Measurements from ENCODE around the gene STAMBPL1. TPM values are rescaled to one million over a fixed set of nuclear protein-coding genes. Genes with fewer than 3 reads are reported as not detected.
"Not testable (repeated sequence)": the region's sequence is repeated elsewhere in the genome, so short reads cannot be mapped to it uniquely, and the experiment has no call there.

STAMBPL1 gene
- total RNA-seq, 4 donors from 2014 or later = 14.4 to 26.3 (median 22.3) TPM

DNA sequence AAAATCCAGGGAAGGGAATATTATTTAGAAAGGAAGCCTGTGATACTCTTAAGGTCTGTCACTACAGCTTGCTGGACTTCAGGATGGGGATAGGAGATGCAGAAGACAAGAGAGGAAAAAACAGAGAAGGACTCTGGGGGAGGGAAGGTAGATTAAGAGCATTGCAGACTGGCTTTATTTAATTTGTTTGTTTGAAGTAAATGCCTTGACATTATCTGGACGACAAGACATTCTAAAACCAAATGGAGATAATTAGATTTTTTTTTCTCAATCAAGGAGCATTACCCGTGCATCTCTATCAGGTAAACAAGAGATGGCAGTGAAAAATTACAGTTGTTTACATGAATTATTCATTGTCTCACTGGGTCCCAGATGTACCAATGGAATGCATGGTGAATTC, 48.2 kb downstream of the STAMBPL1 start:
- no peak overlapping the region for H3K4me3 ChIP-seq
- no peaks in the 10 kb centered on the region for H3K27me3 ChIP-seq
- no peaks in the 10 kb centered on the region for H3K36me3 ChIP-seq
- H3K4me1 ChIP-seq = peaks cover 9 to 44% (median 10%) of the 10 kb centered on the region in 3 donors
- WGBS, 2 donors (ENCODE audit: low coverage in 1 of 2) = 57 to 63% methylated on average over 2 of the region's 2 CpGs
- TF ChIP-seq, protein P1, sequence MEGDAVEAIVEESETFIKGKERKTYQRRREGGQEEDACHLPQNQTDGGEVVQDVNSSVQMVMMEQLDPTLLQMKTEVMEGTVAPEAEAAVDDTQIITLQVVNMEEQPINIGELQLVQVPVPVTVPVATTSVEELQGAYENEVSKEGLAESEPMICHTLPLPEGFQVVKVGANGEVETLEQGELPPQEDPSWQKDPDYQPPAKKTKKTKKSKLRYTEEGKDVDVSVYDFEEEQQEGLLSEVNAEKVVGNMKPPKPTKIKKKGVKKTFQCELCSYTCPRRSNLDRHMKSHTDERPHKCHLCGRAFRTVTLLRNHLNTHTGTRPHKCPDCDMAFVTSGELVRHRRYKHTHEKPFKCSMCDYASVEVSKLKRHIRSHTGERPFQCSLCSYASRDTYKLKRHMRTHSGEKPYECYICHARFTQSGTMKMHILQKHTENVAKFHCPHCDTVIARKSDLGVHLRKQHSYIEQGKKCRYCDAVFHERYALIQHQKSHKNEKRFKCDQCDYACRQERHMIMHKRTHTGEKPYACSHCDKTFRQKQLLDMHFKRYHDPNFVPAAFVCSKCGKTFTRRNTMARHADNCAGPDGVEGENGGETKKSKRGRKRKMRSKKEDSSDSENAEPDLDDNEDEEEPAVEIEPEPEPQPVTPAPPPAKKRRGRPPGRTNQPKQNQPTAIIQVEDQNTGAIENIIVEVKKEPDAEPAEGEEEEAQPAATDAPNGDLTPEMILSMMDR (IDR thresholded peaks at IDR 0.05) = no peak
- TF ChIP-seq EP300 (IDR thresholded peaks at IDR 0.05) (no peak), POLR2A (IDR thresholded peaks at IDR 0.05) (no peak), POLR2AphosphoS5 (IDR thresholded peaks at IDR 0.05) (no peak)
- no peak overlapping the region for H3K27ac ChIP-seq
- ATAC-seq = no peak
- H3K9me3 ChIP-seq = no peaks in the 10 kb centered on the region

DNA sequence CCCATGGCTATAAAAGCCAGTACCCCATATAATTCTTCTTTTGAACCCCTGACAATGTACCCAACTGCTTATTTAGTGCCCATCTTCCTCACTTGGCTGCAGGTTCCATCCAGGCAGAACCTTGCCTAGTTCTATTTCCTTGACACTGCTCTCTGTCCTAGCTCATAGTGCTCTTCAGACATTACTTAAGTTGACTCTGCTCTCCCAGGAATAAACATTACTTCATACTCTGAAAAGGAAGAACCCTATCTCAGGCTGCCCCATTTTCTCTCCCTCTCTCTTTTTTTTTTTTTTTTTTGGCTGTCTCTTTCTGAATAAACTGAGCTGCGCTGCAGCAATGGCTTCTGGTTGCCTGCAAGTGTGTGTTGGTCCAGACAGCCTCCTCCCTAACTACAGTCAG, 51.5 kb downstream of the STAMBPL1 start:
- WGBS, 2 donors (ENCODE audit: low coverage in 1 of 2) = 17 to 38% methylated on average over 1 of the region's 1 CpG

DNA sequence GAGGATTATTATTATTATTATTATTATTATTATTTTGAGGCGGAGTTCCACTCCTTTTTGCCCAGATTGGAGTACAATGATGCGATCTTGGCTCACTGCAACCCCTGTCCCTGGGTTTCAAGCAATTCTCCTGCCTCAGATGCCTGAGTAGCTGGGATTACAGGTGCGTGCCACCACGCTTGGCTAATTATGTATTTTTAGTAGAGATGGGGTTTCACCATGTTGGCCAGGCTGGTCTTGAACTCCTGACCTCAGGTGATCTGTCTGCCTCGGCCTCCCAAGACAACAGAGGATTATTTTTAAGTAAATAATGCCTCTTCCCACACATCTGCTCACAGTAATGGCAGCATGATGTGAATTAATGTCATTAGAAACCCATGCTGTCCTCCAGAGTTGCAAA, 52.0 kb downstream of the STAMBPL1 start:
- 46 to 54% methylated on average over 4 of the region's 5 CpGs for WGBS, 2 donors (ENCODE audit: low coverage in 1 of 2)
- not testable (repeated sequence) for H3K27me3 ChIP-seq, H3K9me3 ChIP-seq, H3K4me3 ChIP-seq
- Histone ChIP-seq H3K36me3 (peaks cover 6 to 28% of the 10 kb centered on the region in 2 donors), H3K27ac (peak overlapping the region; percentile 49 to 85 (median 79)), H3K4me1 (peaks cover 10 to 50% (median 12%) of the 10 kb centered on the region in 3 donors)
- ATAC-seq = peak; percentile 0

More for the DNA sequence above, 51.5 kb downstream of the STAMBPL1 start:
- peak; percentile 36 for ATAC-seq
- Histone ChIP-seq H3K9me3 (no peaks in the 10 kb centered on the region), H3K27ac (peak overlapping the region in 3 of 4 donors; percentile 75 to 85 (median 83)), H3K4me3 (no peak overlapping the region), H3K27me3 (no peaks in the 10 kb centered on the region), H3K36me3 (peaks cover 3 to 24% of the 10 kb centered on the region in 2 donors), H3K4me1 (peaks cover 12 to 50% (median 12%) of the 10 kb centered on the region in 3 donors)
- TF ChIP-seq EP300 (IDR thresholded peaks at IDR 0.05) (no peak), POLR2AphosphoS5 (IDR thresholded peaks at IDR 0.05) (no peak), POLR2A (IDR thresholded peaks at IDR 0.05) (no peak)
- TF ChIP-seq, protein P1 (IDR thresholded peaks at IDR 0.05) = no peak

DNA sequence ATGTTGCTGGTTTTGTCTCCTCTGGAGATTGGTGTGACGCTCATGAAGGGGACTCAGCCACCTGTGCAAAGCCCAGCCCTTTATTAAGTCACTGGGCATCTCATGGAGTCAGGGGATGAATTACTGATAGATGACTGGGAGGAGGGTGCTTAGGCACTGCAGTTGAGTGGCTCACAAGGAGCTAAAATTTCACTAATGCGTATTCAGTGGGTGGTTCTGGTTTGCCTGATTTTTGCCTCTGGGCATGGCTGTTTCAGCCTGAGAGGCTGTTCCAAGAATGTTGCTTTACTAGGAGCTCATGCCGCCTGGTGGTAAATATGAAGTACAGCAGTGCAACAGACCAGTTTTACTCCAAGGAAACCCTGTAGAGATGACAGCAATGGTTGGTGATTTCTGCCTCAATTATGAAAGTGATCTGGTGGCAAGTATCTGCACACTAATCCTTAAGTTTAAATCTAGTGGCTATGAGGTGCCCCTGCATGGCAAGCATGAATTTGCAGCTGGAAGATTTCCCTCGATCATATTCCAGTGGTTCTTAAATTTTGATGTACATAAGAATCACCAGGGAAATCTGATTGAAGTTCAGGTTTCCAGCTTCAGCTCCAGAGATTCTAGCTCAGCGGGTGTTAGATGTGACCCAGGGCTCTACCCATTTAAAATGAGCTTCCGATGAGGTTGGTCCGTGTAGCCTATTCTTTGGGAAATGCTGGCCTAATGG, 52.7 kb downstream of the STAMBPL1 start:
- Histone ChIP-seq H3K36me3 (peaks cover 11 to 35% of the 10 kb centered on the region in 2 donors), H3K4me1 (peaks cover 7 to 50% (median 12%) of the 10 kb centered on the region in 3 donors), H3K4me3 (no peak overlapping the region), H3K27ac (peak overlapping the region; percentile 49 to 85 (median 79)), H3K9me3 (no peaks in the 10 kb centered on the region), H3K27me3 (no peaks in the 10 kb centered on the region)
- peak; percentile 76 for ATAC-seq
- WGBS, 2 donors (ENCODE audit: low coverage in 1 of 2) = 36 to 60% methylated on average over 1 to 4 of the region's 7 CpGs
- peak; percentile 76 for TF ChIP-seq POLR2AphosphoS5 (IDR thresholded peaks at IDR 0.05)
- TF ChIP-seq POLR2A (IDR thresholded peaks at IDR 0.05) = no peak
- TF ChIP-seq, protein P1 (IDR thresholded peaks at IDR 0.05) = peak; percentile 85 to 99 (median 97)

DNA sequence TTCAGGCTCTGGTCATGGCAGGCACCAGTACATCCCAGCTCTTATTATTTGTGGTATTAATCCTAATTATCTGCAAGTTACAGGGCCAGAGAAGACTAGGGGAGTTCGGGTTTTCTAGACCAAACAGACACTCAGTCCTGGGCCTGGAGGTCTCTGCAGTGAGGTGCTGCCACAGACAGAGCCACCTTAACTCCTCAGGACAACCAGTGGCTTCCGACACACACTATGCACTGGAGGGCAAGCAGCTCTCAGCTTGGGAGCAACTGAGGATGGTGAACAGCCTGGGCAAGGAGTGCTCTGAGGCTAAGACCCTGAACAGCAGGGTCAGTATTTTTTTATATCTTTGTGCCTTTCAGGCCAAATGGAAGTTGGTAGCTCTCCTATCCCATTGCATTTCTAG, 53.5 kb downstream of the STAMBPL1 start:
- Histone ChIP-seq H3K4me1 (peaks cover 7 to 59% (median 12%) of the 10 kb centered on the region in 3 donors), H3K36me3 (peaks cover 12 to 44% of the 10 kb centered on the region in 2 donors), H3K4me3 (no peak overlapping the region), H3K9me3 (no peaks in the 10 kb centered on the region), H3K27ac (peak overlapping the region in 3 of 4 donors; percentile 75 to 85 (median 83)), H3K27me3 (no peaks in the 10 kb centered on the region)
- no peak for ATAC-seq
- 0% methylated on average over 1 of the region's 2 CpGs; no CpG with 5 or more reads in 1 of the 2 donors for WGBS, 2 donors (ENCODE audit: low coverage in 1 of 2)
- TF ChIP-seq POLR2A (IDR thresholded peaks at IDR 0.05) (peak in 1 of 2 donors; percentile 16), POLR2AphosphoS5 (IDR thresholded peaks at IDR 0.05) (peak; percentile 78), EP300 (IDR thresholded peaks at IDR 0.05) (no peak)
- TF ChIP-seq, protein P1 (IDR thresholded peaks at IDR 0.05) = no peak
